ENCODE measurements around the gene NSMCE3.

- no peak for TF ChIP-seq CTCF (IDR thresholded peaks at IDR 0.05)
- no peak for TF ChIP-seq POLR2AphosphoS5 (IDR thresholded peaks at IDR 0.05)
- no peak for TF ChIP-seq POLR2A (IDR thresholded peaks at IDR 0.05)
- no peak for TF ChIP-seq EP300 (IDR thresholded peaks at IDR 0.05)
Observed at GRCh38 chr15:29220852-29221251, 48.8 kb downstream of the NSMCE3 start.
